Smooth muscle cell (in vitro differentiated cells): ENCODE measurements around the gene SPSB3. TPM values are rescaled to one million over a fixed set of nuclear protein-coding genes. Genes with fewer than 3 reads are reported as not detected.

ENCODE experiments used
- DNase-seq: peaks from one replicate; lab custom pipeline; 2025; ENCODE audit not compliant: unreplicated experiment; lab: John Stamatoyannopoulos, UW
- H2AFZ ChIP-seq: fragments of 200-600 bp; sonication (generic); 2 replicates; pipeline ENCODE4 v1.6.0; 2016; ENCODE audit warnings: antibody characterized with exemption, low read depth, mild to moderate bottlenecking
- H3F3A ChIP-seq: fragments of 200-600 bp; sonication (generic); 2 replicates; pipeline ENCODE4 v1.6.0; 2017; ENCODE audit warnings: antibody characterized with exemption, low read depth
- H3K27ac ChIP-seq: fragments of 200-600 bp; sonication (generic); 2 replicates; pipeline ENCODE4 v1.5.1; 2016; ENCODE audit warnings: low read depth, mild to moderate bottlenecking
- H3K27me3 ChIP-seq: fragments of 200-600 bp; sonication (generic); 2 replicates; pipeline ENCODE4 v1.6.1; 2016; ENCODE audit warnings: low read depth, mild to moderate bottlenecking
- H3K36me3 ChIP-seq: fragments of 200-600 bp; sonication (generic); 2 replicates; pipeline ENCODE4 v1.5.1; 2016; ENCODE audit warnings: low read depth
- H3K4me1 ChIP-seq: fragments of 200-600 bp; sonication (generic); 2 replicates; pipeline ENCODE4 v1.5.1; 2016; ENCODE audit warnings: low read depth
- H3K4me2 ChIP-seq: fragments of 200-600 bp; sonication (generic); 2 replicates; pipeline ENCODE4 v1.6.0; 2016; ENCODE audit warnings: mild to moderate bottlenecking
- H3K4me3 ChIP-seq: fragments of 200-600 bp; sonication (generic); 2 replicates; pipeline ENCODE4 v1.5.1; 2016; ENCODE audit warnings: mild to moderate bottlenecking
- H3K79me2 ChIP-seq: fragments of 200-600 bp; sonication (generic); 2 replicates; pipeline ENCODE4 v1.6.0; 2016; ENCODE audit warnings: low read depth, mild to moderate bottlenecking
- H3K9ac ChIP-seq: fragments of 200-600 bp; sonication (generic); 2 replicates; pipeline ENCODE4 v1.6.0; 2016; ENCODE audit warnings: low read depth
- H3K9me3 ChIP-seq: fragments of 200-600 bp; sonication (generic); replicated peaks from 2 replicates; pipeline ENCODE4 v1.5.1; 2016; ENCODE audit warnings: low read depth
- H4K20me1 ChIP-seq: fragments of 200-600 bp; sonication (generic); 2 replicates; pipeline ENCODE4 v1.6.0; 2016; ENCODE audit warnings: low read depth
- CTCF ChIP-seq: fragments of 200-600 bp; sonication (generic); IDR thresholded peaks from 2 replicates; pipeline ENCODE4 v1.5.1; 2017; ENCODE audit warnings: borderline replicate concordance, mild to moderate bottlenecking, antibody characterized with exemption; ENCODE audit not compliant: insufficient read depth, poor library complexity, severe bottlenecking
- WGBS: methylation state at CpG from one replicate; pipeline ENCODE4 v1.1.7; 2016; ENCODE audit warnings: low lambda C conversion rate; 5-methylcytosine and 5-hydroxymethylcytosine counted together
- polyA plus RNA-seq: library from polyadenylated mRNA; unstranded; fragments of >200 nt; fragmentation: Nextera tagmentation; extraction: Ambion mirVana; gene quantifications from 2 replicates; pipeline ENCODE4 v1.2.1, GENCODE V29; 2016
- total RNA-seq: library from RNA; depleted of rRNA; stranded (reverse); fragments of >200 nt; gene quantifications from 2 replicates; pipeline ENCODE4 v1.2.3, GENCODE V29; 2014

SPSB3 gene
- total and polyA plus RNA-seq, 2 experiments from 2014 or later = 25.1 to 49.8 TPM

GRCh38 chr16:1791256-1791942 lies 9.0 kb upstream of the SPSB3 start:
- no peak for TF ChIP-seq CTCF
- no peaks in the 10 kb centered on the region for H3K36me3 ChIP-seq
- DNase-seq = no peak
- no peak overlapping the region for H2AFZ ChIP-seq
- no peak overlapping the region for H3K4me2 ChIP-seq
- H3F3A ChIP-seq = no peaks in the 10 kb centered on the region
- no peaks in the 10 kb centered on the region for H3K9me3 ChIP-seq
- H4K20me1 ChIP-seq = peaks cover 20% of the 10 kb centered on the region
- no peaks in the 10 kb centered on the region for H3K4me1 ChIP-seq
- no peak overlapping the region for H3K9ac ChIP-seq
- WGBS = 96% methylated on average over 42 of the region's 53 CpGs
- H3K4me3 ChIP-seq = no peak overlapping the region
- no peaks in the 10 kb centered on the region for H3K27me3 ChIP-seq
- peaks cover 11% of the 10 kb centered on the region for H3K79me2 ChIP-seq
- H3K27ac ChIP-seq = no peak overlapping the region

GRCh38 chr16:1790611-1791255 lies 8.4 kb upstream of the SPSB3 start:
- Histone ChIP-seq H3K4me2 (no peak overlapping the region), H3K36me3 (no peaks in the 10 kb centered on the region), H2AFZ (no peak overlapping the region), H3K4me1 (no peaks in the 10 kb centered on the region), H3K9me3 (no peaks in the 10 kb centered on the region), H3F3A (no peaks in the 10 kb centered on the region), H3K27ac (no peak overlapping the region), H3K9ac (no peak overlapping the region), H3K4me3 (no peak overlapping the region), H3K79me2 (peaks cover 16% of the 10 kb centered on the region), H4K20me1 (peaks cover 27% of the 10 kb centered on the region), H3K27me3 (no peaks in the 10 kb centered on the region)
- no peak for DNase-seq
- WGBS = 98% methylated on average over 37 of the region's 44 CpGs
- TF ChIP-seq CTCF = no peak

- no peak for TF ChIP-seq CTCF
- whole genome bisulfite sequencing = 93% methylated on average over 15 of the region's 15 CpGs
- Histone ChIP-seq H3F3A (no peaks in the 10 kb centered on the region), H3K79me2 (peaks cover 21% of the 10 kb centered on the region), H3K9ac (no peak overlapping the region), H3K27me3 (no peaks in the 10 kb centered on the region), H3K4me3 (no peak overlapping the region), H3K9me3 (no peaks in the 10 kb centered on the region), H2AFZ (no peak overlapping the region), H4K20me1 (peaks cover 32% of the 10 kb centered on the region), H3K36me3 (no peaks in the 10 kb centered on the region), H3K4me2 (no peak overlapping the region), H3K27ac (no peak overlapping the region), H3K4me1 (no peaks in the 10 kb centered on the region)
- DNase-seq = no peak
Observed at GRCh38 chr16:1790261-1790610, 7.9 kb upstream of the SPSB3 start.

- no peak overlapping the region for H2AFZ ChIP-seq
- peaks cover 37% of the 10 kb centered on the region for H4K20me1 ChIP-seq
- DNase-seq = no peak
- H3K27me3 ChIP-seq = no peaks in the 10 kb centered on the region
- no peaks in the 10 kb centered on the region for H3F3A ChIP-seq
- no peaks in the 10 kb centered on the region for H3K9me3 ChIP-seq
- H3K9ac ChIP-seq = no peak overlapping the region
- 96% methylated on average over 14 of the region's 25 CpGs for WGBS
- H3K36me3 ChIP-seq = no peaks in the 10 kb centered on the region
- no peaks in the 10 kb centered on the region for H3K4me1 ChIP-seq
- TF ChIP-seq CTCF = no peak
- no peak overlapping the region for H3K4me3 ChIP-seq
- H3K4me2 ChIP-seq = no peak overlapping the region
- no peak overlapping the region for H3K27ac ChIP-seq
- peaks cover 27% of the 10 kb centered on the region for H3K79me2 ChIP-seq
Observed at GRCh38 chr16:1789643-1790045, 7.3 kb upstream of the SPSB3 start.
